Adrenal gland (tissue), 5 donors: ENCODE data around the gene PAK5.

Source experiments
- CTCF ChIP-seq, 6 experiments: fragments of 450-650 bp in 4 of 6; fragments of 200-600 bp in 2 of 6; sonication (generic) in 1 of 6; IDR thresholded peaks; 1 replicate in 5 of 6; 2 replicates in 1 of 6; pipeline versions ENCODE4 v1.5.1 to v1.8.0; 2016 to 2021; ENCODE audit warnings: antibody characterized with exemption in 6 of 6, mild to moderate bottlenecking in 2 of 6, moderate library complexity in 1 of 6
- POLR2A ChIP-seq, 2 donors: fragments of 450-650 bp; IDR thresholded peaks; one replicate each; pipeline ENCODE4 v1.6.1; 2017; ENCODE audit warnings: antibody characterized with exemption in 2 of 2, mild to moderate bottlenecking in 2 of 2, moderate library complexity in 1 of 2
- donor health status: DM: no; HTN: no; CAD: no.

GRCh38 chr20:9503526-9504245 is 335.2 kb downstream of the PAK5 start:
- no peak for TF ChIP-seq CTCF (IDR thresholded peaks at IDR 0.05)
- no peak for TF ChIP-seq POLR2A (IDR thresholded peaks at IDR 0.05)
